ENCODE results near the gene DAND5.
"Not testable (repeated sequence)": the region's sequence is repeated elsewhere in the genome, so short reads cannot be mapped to it uniquely, and the experiment has no call there.

The DAND5 gene

GRCh38 chr19:12967907-12968306, 1.5 kb upstream of the DAND5 start:
- peak; percentile 25 for DNase-seq (ENCODE audit: low spot score)

DNA sequence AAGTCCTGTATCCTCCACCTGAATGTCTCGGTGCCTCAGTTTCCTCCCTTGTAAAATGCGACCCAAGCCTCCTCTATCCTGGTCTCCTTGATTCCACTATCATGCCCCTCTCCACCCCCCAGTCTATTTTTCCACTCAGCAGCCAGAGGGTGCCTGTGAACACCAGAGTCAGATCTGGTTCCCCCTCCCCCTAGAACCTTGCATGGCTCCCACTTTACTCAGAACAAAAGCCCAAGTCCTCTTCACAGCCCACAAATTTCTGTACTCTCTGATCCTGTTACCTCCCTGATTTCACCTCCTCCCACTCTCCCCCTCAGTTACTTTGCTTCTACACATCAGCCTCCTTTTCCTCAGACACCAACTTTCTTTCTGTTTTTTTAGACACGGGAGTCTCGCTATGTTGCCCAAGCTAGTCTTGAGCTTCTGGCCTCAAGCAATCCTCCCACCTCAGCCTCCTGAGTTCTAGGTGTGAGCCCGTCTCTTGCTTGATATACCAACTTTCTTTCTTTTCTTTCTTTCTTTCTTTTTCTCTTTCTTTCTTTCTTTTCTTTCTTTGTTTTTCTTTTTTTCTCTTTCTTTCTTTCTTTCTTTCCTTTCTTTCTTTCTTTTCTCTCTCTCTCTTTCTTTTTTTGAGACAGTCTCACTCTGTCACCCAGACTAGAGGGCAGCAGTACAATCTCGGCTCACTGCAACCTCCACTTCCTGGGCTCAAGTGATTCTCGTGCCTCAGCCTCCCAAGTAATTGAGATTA, 869 bp downstream of the DAND5 start:
- DNase-seq (ENCODE audit: low spot score) = no peak

DNA sequence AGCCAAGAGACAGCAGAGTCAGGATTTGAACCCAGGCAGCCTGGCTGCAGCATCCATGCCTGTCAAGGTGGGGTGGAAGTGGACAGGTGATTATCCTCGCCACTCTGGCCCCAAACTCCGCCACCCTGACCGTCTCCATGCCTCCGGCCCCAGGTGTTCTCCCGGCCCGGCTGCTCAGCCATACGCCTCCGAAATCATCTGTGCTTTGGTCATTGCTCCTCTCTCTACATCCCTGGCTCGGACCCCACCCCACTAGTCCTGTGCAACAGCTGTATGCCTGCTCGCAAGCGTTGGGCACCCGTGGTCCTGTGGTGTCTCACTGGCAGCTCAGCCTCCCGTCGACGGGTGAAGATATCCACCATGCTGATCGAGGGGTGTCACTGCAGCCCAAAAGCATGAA, 3.9 kb downstream of the DAND5 start:
- DNase-seq (ENCODE audit: low spot score) = no peak

- DNase-seq (ENCODE audit: low spot score) = peak; percentile 35
Observed at GRCh38 chr19:12974301-12975220, 5.2 kb downstream of the DAND5 start.

DNA sequence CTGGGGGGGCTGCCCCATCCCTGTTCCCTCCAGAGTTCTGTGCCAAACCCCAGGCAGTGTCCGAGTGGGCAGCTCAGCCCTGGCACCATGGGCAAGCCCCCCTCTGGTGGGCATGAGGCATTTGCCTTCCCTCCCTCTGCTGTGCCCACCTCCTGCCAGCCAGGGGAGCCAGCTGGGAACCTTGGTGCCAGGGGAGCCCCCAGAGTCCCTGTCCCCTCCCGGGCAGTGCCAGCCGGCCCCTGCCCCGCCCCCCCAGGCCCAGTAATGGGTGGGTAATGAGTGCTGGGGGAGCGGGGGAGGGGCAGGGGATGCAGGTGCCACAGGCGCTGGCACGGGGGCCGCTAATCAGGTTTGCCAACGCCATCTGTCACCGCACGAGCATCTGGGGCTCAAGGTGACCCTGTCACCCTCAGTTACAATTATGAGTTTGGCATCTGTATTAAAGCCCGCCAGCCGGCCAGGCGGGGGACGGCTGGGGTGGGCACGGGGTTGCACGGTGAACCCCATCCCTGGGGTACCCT, 5.9 kb downstream of the DAND5 start:
- DNase-seq (ENCODE audit: low spot score) = no peak

DNA sequence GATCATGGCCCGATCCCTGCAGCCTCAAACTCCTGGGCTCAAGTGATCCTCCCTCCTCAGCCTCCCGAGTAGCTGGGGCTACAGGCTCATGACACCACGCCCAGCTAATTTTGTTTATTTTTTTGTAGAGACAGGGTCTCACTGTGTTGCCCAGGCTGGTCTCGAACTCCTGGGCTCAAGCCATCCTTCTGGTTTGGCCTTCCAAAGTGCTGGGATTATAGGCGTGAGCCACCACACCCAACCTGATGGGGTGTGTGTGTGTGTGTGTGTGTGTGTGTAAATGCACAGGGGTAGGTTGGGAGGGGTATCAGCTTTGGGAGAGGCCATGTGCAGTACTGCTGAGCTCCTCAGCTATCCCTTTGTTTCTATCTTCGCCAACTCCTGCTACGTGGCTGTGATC, 6.7 kb downstream of the DAND5 start:
- DNase-seq (ENCODE audit: low spot score) = not testable (repeated sequence)

DNA sequence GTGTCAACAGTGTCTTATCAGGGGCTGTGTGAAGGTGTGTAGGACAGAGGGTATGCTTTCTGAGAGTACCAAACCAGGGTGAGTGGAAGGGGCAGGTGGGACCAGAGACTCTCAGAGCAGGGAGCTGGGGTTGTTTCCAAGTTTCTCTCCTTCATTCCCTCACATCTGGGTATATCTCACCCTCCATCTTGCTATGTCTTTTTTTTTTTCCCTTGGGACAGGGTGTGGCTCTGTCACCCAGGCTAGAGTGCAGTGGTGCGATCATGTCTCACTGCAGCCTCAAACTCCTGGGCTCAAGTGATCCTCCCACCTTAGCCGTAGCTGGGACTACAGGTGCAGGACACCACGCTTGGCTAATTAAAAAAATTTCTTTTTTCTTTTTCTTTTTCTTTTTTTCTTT, 10.6 kb downstream of the DAND5 start:
- DNase-seq (ENCODE audit: low spot score) = no peak

DNA sequence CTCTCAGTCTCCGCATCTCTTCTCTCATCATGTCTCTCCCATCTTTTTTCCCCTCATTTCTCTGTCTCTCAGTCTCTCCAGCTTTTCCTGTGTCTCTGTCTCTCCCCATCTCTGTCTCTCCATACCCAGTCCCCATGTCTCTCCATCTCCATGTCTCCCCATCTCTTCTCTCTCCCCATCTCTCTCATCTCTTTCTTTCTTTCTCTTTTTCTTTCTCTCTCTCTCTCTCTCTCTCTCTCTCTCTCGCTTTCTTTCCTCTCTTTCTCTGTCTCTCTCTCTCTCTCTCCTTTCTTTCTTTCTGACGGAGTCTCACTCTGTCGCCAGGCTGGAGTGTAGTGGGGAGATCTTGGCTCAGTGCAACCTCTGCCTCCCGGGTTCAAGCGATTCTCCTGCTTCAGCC, 13.3 kb downstream of the DAND5 start:
- no peak for DNase-seq (ENCODE audit: low spot score)

- DNase-seq (ENCODE audit: low spot score) = no peak
Observed at GRCh38 chr19:12983091-12983490, 13.7 kb downstream of the DAND5 start.

DNA sequence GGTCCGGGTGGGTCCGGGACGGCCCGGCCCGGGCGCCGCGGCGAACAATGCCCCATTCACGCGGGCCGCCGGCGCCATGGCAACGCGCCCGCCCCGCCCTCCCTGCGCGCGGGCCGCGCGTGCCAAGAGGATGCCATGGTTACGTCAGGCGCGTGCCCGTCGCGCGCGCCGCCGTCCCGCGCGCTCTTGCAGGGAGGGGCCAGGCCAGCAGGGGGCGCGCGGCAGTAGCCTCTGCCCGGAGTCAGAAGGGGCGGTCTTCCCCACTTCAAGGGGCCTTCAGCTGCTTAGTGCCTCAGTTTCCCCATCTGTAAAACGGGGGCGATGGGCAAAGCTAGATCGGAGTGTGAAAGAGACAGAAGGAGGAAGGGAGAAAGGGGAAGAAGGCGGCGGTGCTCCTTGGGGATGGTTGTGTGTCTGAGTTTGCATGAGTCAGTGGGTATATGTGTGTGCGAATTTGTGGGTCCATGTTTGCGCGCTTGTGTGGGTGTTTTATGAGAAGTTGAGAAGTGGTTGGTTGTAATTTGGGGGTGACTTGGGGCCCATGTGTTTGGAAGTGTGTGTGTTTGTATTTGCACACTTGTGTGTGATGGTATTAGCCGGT, 14.3 kb downstream of the DAND5 start:
- peak; percentile 94 for DNase-seq (ENCODE audit: low spot score)

DNA sequence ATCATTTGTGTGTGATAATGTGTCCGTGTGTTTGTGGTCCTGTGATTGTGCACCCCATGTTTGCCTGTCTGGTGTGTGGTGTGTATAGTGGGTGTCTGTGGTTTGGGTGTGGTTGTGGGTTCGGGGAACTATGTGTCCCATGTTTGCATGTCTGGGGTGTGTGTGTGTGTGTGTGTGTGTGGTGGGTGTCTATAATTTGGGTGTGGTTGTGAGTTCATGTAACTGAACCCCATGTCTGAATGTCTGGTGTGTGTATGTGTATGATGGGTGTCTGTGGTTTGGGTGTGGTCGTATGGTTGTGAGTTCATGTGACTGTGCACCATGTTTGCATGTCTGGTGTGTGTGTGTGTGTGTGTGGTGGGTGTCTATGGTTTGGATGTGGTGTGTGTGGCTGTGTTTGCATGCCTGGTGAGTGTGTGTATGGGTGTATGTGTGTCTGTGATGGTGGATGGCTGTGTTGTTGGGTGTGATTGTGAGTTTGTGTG, 14.8 kb downstream of the DAND5 start:
- DNase-seq (ENCODE audit: low spot score) = no peak

DNA sequence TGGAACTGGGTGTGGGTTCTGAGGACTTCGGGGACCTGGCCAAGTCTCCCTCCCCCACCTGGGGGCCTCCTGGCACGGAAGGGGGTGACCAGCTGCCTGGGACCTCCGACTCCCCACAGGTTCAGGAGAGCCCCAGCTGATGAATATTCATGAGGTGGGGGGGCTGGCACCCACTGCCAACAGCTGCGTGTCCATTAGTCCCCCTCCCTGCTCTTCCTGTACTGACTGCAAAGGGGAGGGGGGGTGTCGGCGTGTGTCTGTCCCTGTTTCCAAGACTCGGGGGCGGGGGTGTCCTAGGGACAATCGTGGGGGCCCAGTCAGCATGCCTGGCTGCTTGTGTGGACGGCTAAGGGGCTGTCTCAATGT, 15.3 kb downstream of the DAND5 start:
- no peak for DNase-seq (ENCODE audit: low spot score)

DNA sequence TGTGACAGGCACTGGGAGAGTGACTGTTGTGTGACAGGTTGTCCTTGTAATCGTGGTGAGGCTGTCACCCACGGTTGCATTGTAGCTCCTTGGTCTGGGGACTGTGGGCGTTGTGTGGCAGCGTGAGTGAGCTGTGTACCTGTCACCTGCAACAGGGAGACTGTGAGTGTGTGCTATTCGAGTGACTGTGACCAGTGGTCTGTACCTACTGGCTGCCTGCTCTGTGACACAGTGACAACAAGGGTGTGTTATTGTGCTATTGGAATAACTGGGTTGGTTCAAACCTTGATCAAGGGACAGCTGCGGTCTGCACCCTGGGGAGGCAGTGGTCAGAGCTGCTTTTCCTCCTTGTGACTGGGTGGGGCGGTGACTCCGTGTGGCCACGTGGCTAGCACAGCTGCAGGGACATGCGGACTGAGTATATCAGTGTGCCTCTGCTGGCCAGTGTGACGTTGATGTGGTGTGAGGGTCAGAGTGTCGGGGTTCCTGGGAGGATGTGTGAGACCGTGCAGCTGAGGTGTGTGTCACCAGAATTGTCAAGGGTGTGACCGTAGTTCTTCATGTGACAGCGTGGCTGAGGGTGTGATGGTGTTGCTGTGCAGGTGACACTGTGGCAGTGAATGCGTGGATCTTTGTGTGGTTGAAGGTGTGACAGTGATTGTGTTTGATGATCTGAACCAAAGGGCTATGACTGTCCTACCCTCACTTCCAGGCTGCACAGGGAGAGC, 15.8 kb downstream of the DAND5 start:
- peak; percentile 78 for DNase-seq (ENCODE audit: low spot score)

DNA sequence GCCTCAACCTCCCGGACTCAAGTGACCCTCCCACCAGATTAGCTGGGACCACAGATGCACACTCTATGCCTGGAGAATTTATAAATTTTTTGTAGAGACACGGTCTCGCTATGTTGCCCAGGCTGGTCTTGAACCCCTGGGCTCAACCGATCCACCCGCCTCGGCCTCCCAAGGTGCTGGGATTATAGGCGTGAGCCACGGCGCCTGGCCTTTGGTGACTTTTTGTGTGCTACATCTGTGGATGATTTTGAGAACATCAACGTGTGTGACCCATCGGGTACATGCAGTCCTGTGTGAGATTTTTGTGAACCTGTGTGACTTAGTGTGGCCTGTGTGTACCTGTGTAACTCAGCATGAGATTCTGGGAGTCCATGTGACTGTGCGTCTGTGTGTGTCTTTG, 17.4 kb downstream of the DAND5 start:
- DNase-seq (ENCODE audit: low spot score) = no peak

GRCh38 chr19:12987190-12987589, 17.8 kb downstream of the DAND5 start:
- DNase-seq (ENCODE audit: low spot score) = no peak

- no peak for DNase-seq (ENCODE audit: low spot score)
Observed at GRCh38 chr19:12987781-12988180, 18.4 kb downstream of the DAND5 start.

- DNase-seq (ENCODE audit: low spot score) = no peak
Observed at GRCh38 chr19:12990431-12990830, 21.1 kb downstream of the DAND5 start.

DNA sequence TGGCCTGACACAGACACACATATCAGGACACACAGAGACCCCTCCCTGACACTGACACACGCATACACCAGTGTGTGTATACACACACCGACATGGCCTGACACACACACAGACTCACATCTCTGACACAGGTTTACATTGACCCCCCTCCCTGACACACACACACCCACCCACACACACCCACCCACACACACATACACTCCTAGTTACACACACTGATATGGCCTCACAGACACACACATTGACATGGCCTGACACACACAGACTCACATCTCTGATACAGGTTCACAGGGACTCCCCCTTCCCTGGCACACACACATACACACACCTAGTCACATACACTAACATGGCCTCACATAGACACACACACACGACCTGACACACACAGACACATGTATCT, 21.5 kb downstream of the DAND5 start:
- no peak for DNase-seq (ENCODE audit: low spot score)

DNA sequence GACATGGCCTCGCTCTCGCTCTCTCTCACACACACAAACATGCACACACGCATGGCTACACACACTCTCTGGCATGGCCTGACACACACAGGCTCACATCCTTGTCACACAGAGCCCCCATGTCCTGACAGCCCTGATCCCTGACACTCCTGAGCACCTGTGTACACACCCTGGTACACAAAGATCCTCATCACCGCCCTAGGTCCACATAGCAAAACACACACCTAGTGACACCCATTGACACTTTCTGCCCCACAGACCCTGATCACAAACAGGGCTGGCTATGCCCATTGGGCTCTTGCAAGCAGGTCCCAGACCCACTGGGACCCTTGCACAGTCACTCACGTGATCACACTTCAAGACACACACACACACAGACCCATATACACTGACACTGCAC, 21.9 kb downstream of the DAND5 start:
- no peak for DNase-seq (ENCODE audit: low spot score)

DNA sequence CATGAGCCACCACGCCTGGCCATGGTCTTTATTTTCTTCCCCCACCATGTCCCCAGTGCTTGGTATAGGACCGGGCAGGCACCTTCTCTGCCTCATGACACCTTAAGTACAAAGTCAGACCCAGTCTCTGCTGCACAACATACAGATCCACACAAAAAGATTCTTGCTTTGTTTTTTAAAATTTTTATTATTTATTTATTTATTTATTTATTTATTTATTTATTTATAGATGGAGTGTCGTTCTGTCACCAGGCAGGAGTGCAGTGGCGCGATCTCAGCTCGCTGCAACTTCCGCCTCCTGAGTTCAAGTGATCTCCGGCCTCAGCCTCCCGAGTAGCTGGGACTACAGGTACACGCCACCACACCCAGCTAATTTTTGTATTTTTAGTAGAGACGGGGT, 23.4 kb downstream of the DAND5 start:
- DNase-seq (ENCODE audit: low spot score) = no peak

GRCh38 chr19:12993562-12993961, 24.2 kb downstream of the DAND5 start:
- DNase-seq (ENCODE audit: low spot score) = no peak

Measured in AG08395 (cell line).